Neutrophil (primary cell): ENCODE measurements around the gene PLXDC2.

Experiments
- H3K27ac ChIP-seq: fragments of 200-600 bp; sonication (generic); 2 replicates; pipeline ENCODE4 v1.5.1; 2016; ENCODE audit warnings: mild to moderate bottlenecking, moderate library complexity
- H3K27me3 ChIP-seq: fragments of 200-600 bp; sonication (generic); 2 replicates; pipeline ENCODE4 v1.6.0; 2016; ENCODE audit warnings: mild to moderate bottlenecking
- H3K36me3 ChIP-seq: fragments of 200-600 bp; sonication (generic); 2 replicates; pipeline ENCODE4 v1.5.1; 2017
- H3K4me1 ChIP-seq, 2 experiments: fragments of 200-600 bp in 1 of 2; sonication (generic) in 1 of 2; 1 replicate in 1 of 2; 2 replicates in 1 of 2; pipeline versions ENCODE4 v1.5.1 to v1.6.1; 2013 to 2016; ENCODE audit warnings: low read depth in 1 of 2, low read length in 1 of 2, mild to moderate bottlenecking in 1 of 2, moderate library complexity in 1 of 2; ENCODE audit not compliant: control insufficient read depth in 1 of 2, insufficient read depth in 1 of 2
- H3K4me3 ChIP-seq, 2 experiments: fragments of 200-600 bp in 1 of 2; sonication (generic) in 1 of 2; 1 replicate in 1 of 2; 2 replicates in 1 of 2; pipeline ENCODE4 v1.5.1; 2013 to 2016; ENCODE audit warnings: low read depth in 1 of 2, low read length in 1 of 2, mild to moderate bottlenecking in 1 of 2, moderate library complexity in 1 of 2
- H3K9me3 ChIP-seq: fragments of 200-600 bp; sonication (generic); 2 replicates; pipeline ENCODE4 v1.5.1; 2016
- CTCF ChIP-seq: fragments of 200-600 bp; sonication (generic); IDR thresholded peaks from 2 replicates; pipeline ENCODE4 v1.5.1; 2016; ENCODE audit warnings: antibody characterized with exemption

PLXDC2 gene

GRCh38 chr10:19843487-19843886, 27.3 kb downstream of the PLXDC2 start:
- TF ChIP-seq CTCF: no peak
- Histone ChIP-seq H3K27ac (no peak overlapping the region), H3K36me3 (no peaks in the 10 kb centered on the region), H3K9me3 (no peaks in the 10 kb centered on the region), H3K27me3 (no peaks in the 10 kb centered on the region), H3K4me1 (no peaks in the 10 kb centered on the region), H3K4me3 (no peak overlapping the region)

- no peak for TF ChIP-seq CTCF
Observed at GRCh38 chr10:19845503-19846368, 29.5 kb downstream of the PLXDC2 start.

GRCh38 chr10:19847321-19847720, 31.1 kb downstream of the PLXDC2 start:
- H3K4me3 ChIP-seq: no peak overlapping the region
- no peak for TF ChIP-seq CTCF
- no peak overlapping the region for H3K27ac ChIP-seq
- H3K9me3 ChIP-seq: no peaks in the 10 kb centered on the region
- no peaks in the 10 kb centered on the region for H3K4me1 ChIP-seq
- no peaks in the 10 kb centered on the region for H3K36me3 ChIP-seq
- H3K27me3 ChIP-seq: no peaks in the 10 kb centered on the region

More at GRCh38 chr10:19845503-19846368, 29.5 kb downstream of the PLXDC2 start:
- Histone ChIP-seq H3K4me1 (no peaks in the 10 kb centered on the region), H3K27ac (no peak overlapping the region), H3K4me3 (no peak overlapping the region), H3K27me3 (no peaks in the 10 kb centered on the region), H3K36me3 (no peaks in the 10 kb centered on the region), H3K9me3 (no peaks in the 10 kb centered on the region)

- H3K9me3 ChIP-seq: no peaks in the 10 kb centered on the region
- no peak for TF ChIP-seq CTCF
- no peak overlapping the region for H3K27ac ChIP-seq
- H3K27me3 ChIP-seq: no peaks in the 10 kb centered on the region
- no peaks in the 10 kb centered on the region for H3K36me3 ChIP-seq
- H3K4me3 ChIP-seq: no peak overlapping the region
- H3K4me1 ChIP-seq: no peaks in the 10 kb centered on the region
Observed at GRCh38 chr10:19848226-19848985, 32.2 kb downstream of the PLXDC2 start.

- no peaks in the 10 kb centered on the region for H3K4me1 ChIP-seq
Observed at GRCh38 chr10:19853831-19854230, 37.6 kb downstream of the PLXDC2 start.

More at GRCh38 chr10:19853831-19854230, 37.6 kb downstream of the PLXDC2 start:
- Histone ChIP-seq H3K9me3 (no peaks in the 10 kb centered on the region), H3K4me3 (no peak overlapping the region), H3K27me3 (no peaks in the 10 kb centered on the region), H3K36me3 (no peaks in the 10 kb centered on the region), H3K27ac (no peak overlapping the region)
- TF ChIP-seq CTCF: no peak
